Stimulated activated CD8-positive, alpha-beta memory T cell treated with anti-CD3 and anti-CD28 coated beads, Interleukin-7, amount 100 ng/mL, for 24 hours (primary cell): Measurements from ENCODE around the gene MIX23.

Experiments
- DNase-seq: peaks from one replicate; pipeline ENCODE4 v3.0.0-alpha.2; 2020; ENCODE audit warnings: low read depth

MIX23 gene

GRCh38 chr3:122351612-122352011, 31.4 kb downstream of the MIX23 start:
- no peak for DNase-seq

GRCh38 chr3:122350814-122351418, 32.1 kb downstream of the MIX23 start:
- DNase-seq: no peak

GRCh38 chr3:122349171-122349570, 33.9 kb downstream of the MIX23 start:
- no peak for DNase-seq

GRCh38 chr3:122343654-122344053, 39.4 kb downstream of the MIX23 start:
- DNase-seq: no peak

- no peak for DNase-seq
These were observed 40.2 kb downstream of the MIX23 start for GRCh38 chr3:122342803-122343202.

GRCh38 chr3:122332551-122332950, 50.5 kb downstream of the MIX23 start:
- DNase-seq: no peak

- no peak for DNase-seq
These were observed 51.1 kb downstream of the MIX23 start for GRCh38 chr3:122331886-122332285.

GRCh38 chr3:122325769-122326168, 57.3 kb downstream of the MIX23 start:
- no peak for DNase-seq

GRCh38 chr3:122324871-122325323, 58.1 kb downstream of the MIX23 start, which contains the start of gene CSTA:
CSTA (plus strand) TSS chr3:122325248; CDS start chr3:122325293, 45 bp downstream.
- DNase-seq: no peak

- DNase-seq: no peak
These were observed 60.6 kb downstream of the MIX23 start for GRCh38 chr3:122322095-122323075.

GRCh38 chr3:122318620-122319019, 64.4 kb downstream of the MIX23 start:
- no peak for DNase-seq

GRCh38 chr3:122316368-122316767, 66.7 kb downstream of the MIX23 start:
- DNase-seq: no peak

GRCh38 chr3:122315619-122316018, 67.4 kb downstream of the MIX23 start:
- no peak for DNase-seq

- DNase-seq: no peak
These were observed 68.7 kb downstream of the MIX23 start for GRCh38 chr3:122314228-122314876.

GRCh38 chr3:122313281-122313680, 69.8 kb downstream of the MIX23 start:
- DNase-seq: no peak

- no peak for DNase-seq
These were observed 70.2 kb downstream of the MIX23 start for GRCh38 chr3:122312826-122313225.

- DNase-seq: no peak
These were observed 72.7 kb downstream of the MIX23 start for GRCh38 chr3:122310361-122310760.
